ENCODE measurements around the gene ARHGEF17.

GRCh38 chr11:73266646-73267020 lies 41.4 kb upstream of the ARHGEF17 start:
- TF ChIP-seq ZNF565 (CRISPR knock-in tag; conservative IDR thresholded peaks at IDR 0.05; ENCODE audit: low read depth) (no peak), POU6F1 (CRISPR knock-in tag; IDR thresholded peaks at IDR 0.05; ENCODE audit: borderline replicate concordance, low read depth) (no peak)

Measured in SK-N-SH treated with all-trans-retinoic acid at 6 μM for 48 hours (cell line).